RWPE1 (cell line): Measurements from ENCODE around the gene LSM8.

ENCODE experiments used
- CTCF ChIA-PET: fragments of 350-600 bp; sonication (Branson Sonifier 250); formaldehyde crosslinking; extraction: SDS; loops from one replicate; lab custom pipeline; 2021; lab: Yijun Ruan, JAX
- POLR2A ChIA-PET: fragments of 400-600 bp; formaldehyde crosslinking; extraction: SDS; loops from one replicate; lab custom pipeline; 2020; ENCODE audit warnings: antibody characterized with exemption; ENCODE audit not compliant: low non-redundant PET; lab: Yijun Ruan, JAX
- DNase-seq: peaks from one replicate; pipeline ENCODE4 v3.0.0; 2012; ENCODE audit warnings: low spot score
- H3K27ac ChIP-seq: fragments of 450-650 bp; 2 replicates; pipeline ENCODE4 v1.5.1; 2017
- CTCF ChIP-seq: fragments of 450-650 bp; conservative IDR thresholded peaks from 2 replicates; pipeline ENCODE4 v1.5.1; 2017; ENCODE audit warnings: low read depth, mild to moderate bottlenecking

The LSM8 gene

GRCh38 chr7:118218413-118219156, 34.6 kb downstream of the LSM8 start:
- POLR2A ChIA-PET = no interaction called here
- no peak for DNase-seq

GRCh38 chr7:118219157-118219512, 35.2 kb downstream of the LSM8 start:
- CTCF ChIA-PET = no interaction called here
- no peak overlapping the region for H3K27ac ChIP-seq
- POLR2A ChIA-PET = no interaction called here
- no peak for DNase-seq
- TF ChIP-seq CTCF = no peak

More at GRCh38 chr7:118218413-118219156, 34.6 kb downstream of the LSM8 start:
- TF ChIP-seq CTCF = no peak
- CTCF ChIA-PET = interaction anchor here (0.6 to 0.7 kb wide), 3 partner anchors 9 to 1594 kb away, joined by 3 to 4 read pairs (median 3); no protein-coding TSS in a partner anchor
- H3K27ac ChIP-seq = no peak overlapping the region

- TF ChIP-seq CTCF = no peak
- H3K27ac ChIP-seq = no peak overlapping the region
- ChIA-PET POLR2A (no interaction called here), CTCF (interaction anchor here (1.2 kb wide), 1 partner anchor 39 kb away, joined by 4 read pairs; no protein-coding TSS in a partner anchor)
- DNase-seq = no peak
These were observed 36.6 kb downstream of the LSM8 start for GRCh38 chr7:118220583-118220982.

GRCh38 chr7:118222591-118222990, 38.6 kb downstream of the LSM8 start:
- H3K27ac ChIP-seq = no peak overlapping the region
- no peak for TF ChIP-seq CTCF
- ChIA-PET CTCF (no interaction called here), POLR2A (no interaction called here)
- no peak for DNase-seq

GRCh38 chr7:118224521-118224920, 40.6 kb downstream of the LSM8 start, which contains the start of gene ANKRD7:
ANKRD7 (plus strand) TSS chr7:118224704; CDS start chr7:118224831, 127 bp downstream.
- no peak for TF ChIP-seq CTCF
- H3K27ac ChIP-seq = no peak within 1 kb of the TSS
- POLR2A ChIA-PET = no interaction called here
- CTCF ChIA-PET = no interaction called here
- DNase-seq = no peak

GRCh38 chr7:118232837-118233236, 48.9 kb downstream of the LSM8 start:
- CTCF ChIA-PET = interaction anchor here (0.6 kb wide), 2 partner anchors 209 to 1978 kb away, joined by 4 read pairs; no protein-coding TSS in a partner anchor
- no peak for TF ChIP-seq CTCF
- POLR2A ChIA-PET = no interaction called here
- H3K27ac ChIP-seq = no peak overlapping the region
- peak; percentile 20 for DNase-seq
